Uterus (tissue), 4 donors: ENCODE results near the gene FAM3B. TPM values are rescaled to one million over a fixed set of nuclear protein-coding genes. Genes with fewer than 3 reads are reported as not detected.

ENCODE experiments used
- DNase-seq, 2 donors: peaks; one replicate each; pipeline ENCODE4 v3.0.0-alpha.2; 2019 to 2020
- H3K27ac ChIP-seq, 2 donors: fragments of 200-600 bp; sonication (generic); 1 replicate in 1 of 2; 2 replicates in 1 of 2; pipeline ENCODE4 v1.5.1; 2016 to 2018
- H3K27me3 ChIP-seq, 2 donors: fragments of 200-600 bp; sonication (generic); one replicate each; pipeline ENCODE4 v1.5.1; 2018 to 2019; ENCODE audit warnings: control low read depth in 1 of 2
- H3K36me3 ChIP-seq, 2 donors: fragments of 200-600 bp; sonication (generic); one replicate each; pipeline ENCODE4 v1.5.1; 2019; ENCODE audit warnings: control low read depth in 1 of 2
- H3K4me1 ChIP-seq, 2 donors: fragments of 200-600 bp; sonication (generic); one replicate each; pipeline ENCODE4 v1.5.1; 2018 to 2019; ENCODE audit warnings: control low read depth in 1 of 2
- H3K4me3 ChIP-seq, 2 donors: fragments of 200-600 bp; sonication (generic); 1 replicate in 1 of 2; 2 replicates in 1 of 2; pipeline ENCODE4 v1.5.1; 2018 to 2019; ENCODE audit warnings: mild to moderate bottlenecking in 1 of 2
- H3K9me3 ChIP-seq, 2 donors: fragments of 200-600 bp; sonication (generic); one replicate each; pipeline ENCODE4 v1.5.1; 2019; ENCODE audit warnings: control low read depth in 1 of 2
- POLR2A ChIP-seq, 2 donors: fragments of 450-650 bp; IDR thresholded peaks; one replicate each; pipeline ENCODE4 v1.6.1; 2016; ENCODE audit warnings: antibody characterized with exemption in 2 of 2, mild to moderate bottlenecking in 1 of 2, moderate library complexity in 1 of 2
- intact Hi-C: fragments of 100-400 bp; cut with DNase I; formaldehyde crosslinking; loops from one replicate; pipeline ENCODE4 v1.15.1; 2023; ENCODE audit warnings: low total_unique reads
- total RNA-seq, 4 donors: library from RNA; depleted of rRNA in 3 of 4; stranded (reverse); fragments of >200 nt in 3 of 4; gene quantifications; one replicate each; pipeline versions ENCODE4 v1.1.0 to v1.2.4, GENCODE V29; 2014 to 2023
- TF ChIP-seq, protein P1 (sequence below), 4 experiments: fragments of 200-600 bp in 2 of 4; fragments of 450-650 bp in 2 of 4; sonication (generic) in 2 of 4; IDR thresholded peaks; one replicate each; pipeline ENCODE4 v1.5.1; 2016 to 2019; ENCODE audit warnings: antibody characterized with exemption in 4 of 4, mild to moderate bottlenecking in 2 of 4, moderate library complexity in 1 of 4
- donor health status: DM: yes; HTN: yes; CAD: no.

The FAM3B gene
- total RNA-seq, 4 donors from 2014 or later, result 5.1 TPM; not detected in 3

DNA sequence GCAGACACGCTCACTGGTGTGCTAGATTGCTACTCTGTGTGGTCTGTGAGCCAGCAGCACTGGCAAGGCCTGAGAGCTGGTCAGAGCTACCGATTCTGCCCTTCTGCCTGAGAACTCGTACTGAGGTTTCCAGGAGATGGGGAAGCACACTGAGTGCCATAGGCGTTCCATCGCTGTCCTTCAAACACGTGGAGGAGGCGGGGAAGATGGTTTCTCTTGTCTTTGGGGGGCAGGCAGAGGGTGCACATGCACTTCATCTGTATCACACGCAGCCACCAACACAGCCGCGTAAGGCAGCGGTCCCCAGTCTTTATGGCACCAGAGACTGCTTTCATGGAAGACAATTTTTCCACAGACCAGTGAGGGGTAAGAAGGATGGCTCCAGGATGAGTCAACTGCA is 85.6 kb downstream of the FAM3B start:
- H3K27ac ChIP-seq, result no peak overlapping the region
- no peak overlapping the region for H3K4me3 ChIP-seq
- H3K27me3 ChIP-seq, result no peaks in the 10 kb centered on the region
- H3K4me1 ChIP-seq, result no peaks in the 10 kb centered on the region
- H3K36me3 ChIP-seq, result no peaks in the 10 kb centered on the region
- DNase-seq, result no peak
- TF ChIP-seq, protein P1, sequence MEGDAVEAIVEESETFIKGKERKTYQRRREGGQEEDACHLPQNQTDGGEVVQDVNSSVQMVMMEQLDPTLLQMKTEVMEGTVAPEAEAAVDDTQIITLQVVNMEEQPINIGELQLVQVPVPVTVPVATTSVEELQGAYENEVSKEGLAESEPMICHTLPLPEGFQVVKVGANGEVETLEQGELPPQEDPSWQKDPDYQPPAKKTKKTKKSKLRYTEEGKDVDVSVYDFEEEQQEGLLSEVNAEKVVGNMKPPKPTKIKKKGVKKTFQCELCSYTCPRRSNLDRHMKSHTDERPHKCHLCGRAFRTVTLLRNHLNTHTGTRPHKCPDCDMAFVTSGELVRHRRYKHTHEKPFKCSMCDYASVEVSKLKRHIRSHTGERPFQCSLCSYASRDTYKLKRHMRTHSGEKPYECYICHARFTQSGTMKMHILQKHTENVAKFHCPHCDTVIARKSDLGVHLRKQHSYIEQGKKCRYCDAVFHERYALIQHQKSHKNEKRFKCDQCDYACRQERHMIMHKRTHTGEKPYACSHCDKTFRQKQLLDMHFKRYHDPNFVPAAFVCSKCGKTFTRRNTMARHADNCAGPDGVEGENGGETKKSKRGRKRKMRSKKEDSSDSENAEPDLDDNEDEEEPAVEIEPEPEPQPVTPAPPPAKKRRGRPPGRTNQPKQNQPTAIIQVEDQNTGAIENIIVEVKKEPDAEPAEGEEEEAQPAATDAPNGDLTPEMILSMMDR (IDR thresholded peaks at IDR 0.05), result no peak
- H3K9me3 ChIP-seq, result no peaks in the 10 kb centered on the region
- intact Hi-C loops, result no loop called here

DNA sequence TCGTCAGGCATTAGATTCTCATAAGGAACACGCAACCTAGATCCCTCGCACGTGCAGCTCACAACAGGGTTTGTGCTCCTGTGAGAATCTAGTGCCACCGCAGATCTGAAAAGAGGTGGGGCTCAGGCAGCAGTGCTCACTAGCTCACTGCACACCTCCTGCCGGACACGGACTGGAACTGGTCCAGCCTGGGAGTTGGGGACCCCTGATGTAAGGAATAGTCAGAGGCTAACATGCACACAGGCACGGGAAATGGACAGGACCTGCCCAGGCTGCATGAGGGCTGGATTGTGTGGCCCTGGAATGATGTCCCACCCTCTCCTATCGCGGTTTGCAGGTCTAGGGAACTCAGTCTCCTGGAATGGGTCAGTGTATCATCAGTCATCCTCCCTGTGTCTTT is 86.2 kb downstream of the FAM3B start:
- Histone ChIP-seq H3K4me1 (no peaks in the 10 kb centered on the region), H3K36me3 (no peaks in the 10 kb centered on the region), H3K4me3 (no peak overlapping the region), H3K27me3 (no peaks in the 10 kb centered on the region), H3K9me3 (no peaks in the 10 kb centered on the region), H3K27ac (no peak overlapping the region)
- DNase-seq, result no peak
- TF ChIP-seq, protein P1 (IDR thresholded peaks at IDR 0.05), result no peak
- no peak for TF ChIP-seq POLR2A (IDR thresholded peaks at IDR 0.05)
- intact Hi-C loops, result no loop called here

DNA sequence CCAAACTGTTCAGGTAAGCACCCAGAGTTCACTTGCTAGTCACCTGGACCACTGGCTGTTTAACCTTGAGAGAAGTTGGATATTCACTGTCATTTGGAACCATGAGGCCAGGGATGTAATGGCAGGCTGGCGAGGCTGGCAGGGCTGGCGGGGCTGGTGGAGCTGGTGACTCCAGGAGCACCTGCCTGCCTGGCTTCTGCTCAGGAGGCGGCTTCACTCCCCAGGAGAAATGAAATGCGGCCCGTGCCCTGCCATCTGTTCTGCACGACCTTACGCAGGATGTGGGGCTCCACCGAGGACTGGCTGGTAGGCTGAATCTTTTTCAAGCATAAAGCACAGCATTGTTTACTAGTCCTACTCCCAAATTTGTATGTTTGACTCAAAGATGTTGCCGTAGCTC is 86.7 kb downstream of the FAM3B start:
- H3K4me3 ChIP-seq, result no peak overlapping the region
- H3K9me3 ChIP-seq, result no peaks in the 10 kb centered on the region
- DNase-seq, result no peak
- H3K27me3 ChIP-seq, result no peaks in the 10 kb centered on the region
- no peak for TF ChIP-seq POLR2A (IDR thresholded peaks at IDR 0.05)
- TF ChIP-seq, protein P1 (IDR thresholded peaks at IDR 0.05), result no peak
- intact Hi-C loops, result no loop called here
- no peaks in the 10 kb centered on the region for H3K4me1 ChIP-seq
- H3K27ac ChIP-seq, result no peak overlapping the region
- no peaks in the 10 kb centered on the region for H3K36me3 ChIP-seq

DNA sequence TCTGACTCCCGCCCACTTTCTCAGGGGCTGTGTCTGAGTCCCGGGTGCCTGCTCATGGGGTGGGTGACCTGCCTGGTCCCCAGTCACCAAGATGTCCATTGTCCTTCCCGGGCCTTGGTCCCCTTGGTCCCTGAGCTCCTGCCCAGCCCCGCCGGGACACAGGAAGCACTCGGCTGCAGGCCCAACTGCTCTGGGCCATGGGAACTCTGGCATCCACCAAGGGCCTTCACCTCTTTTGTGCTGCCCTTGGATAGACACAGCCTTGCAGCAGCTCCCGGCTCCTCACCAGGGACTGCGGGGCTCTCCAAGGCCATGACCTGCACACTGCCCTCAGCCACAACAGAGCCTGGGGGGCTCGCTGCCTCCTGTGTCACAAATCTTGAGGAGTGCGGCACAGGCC is 87.4 kb downstream of the FAM3B start:
- no peaks in the 10 kb centered on the region for H3K27me3 ChIP-seq
- no peaks in the 10 kb centered on the region for H3K36me3 ChIP-seq
- DNase-seq, result no peak
- intact Hi-C loops, result no loop called here
- H3K27ac ChIP-seq, result no peak overlapping the region
- H3K9me3 ChIP-seq, result no peaks in the 10 kb centered on the region
- no peaks in the 10 kb centered on the region for H3K4me1 ChIP-seq
- TF ChIP-seq, protein P1 (IDR thresholded peaks at IDR 0.05), result no peak
- no peak for TF ChIP-seq POLR2A (IDR thresholded peaks at IDR 0.05)
- no peak overlapping the region for H3K4me3 ChIP-seq

DNA sequence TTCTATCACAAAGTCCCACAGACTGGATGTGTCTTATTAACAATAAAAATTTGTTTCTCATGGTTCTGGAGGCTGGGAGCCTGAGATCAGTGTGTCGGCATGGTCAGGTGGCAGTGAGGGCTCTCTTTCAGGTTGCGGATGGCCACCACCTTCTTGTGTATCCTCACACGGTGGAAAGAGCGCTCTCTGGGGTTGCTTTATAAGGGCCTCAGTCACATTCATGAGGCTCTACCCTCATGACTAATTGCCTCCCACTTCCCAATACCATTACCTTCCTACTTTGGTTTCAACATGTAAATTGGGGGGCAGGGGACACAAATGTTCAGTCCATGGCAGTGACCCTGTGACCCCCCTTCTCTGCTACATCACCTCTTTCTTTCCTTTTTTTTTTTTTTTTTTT is 88.7 kb downstream of the FAM3B start:
- no peak for DNase-seq
- H3K4me1 ChIP-seq, result no peaks in the 10 kb centered on the region
- H3K36me3 ChIP-seq, result no peaks in the 10 kb centered on the region
- H3K27me3 ChIP-seq, result no peaks in the 10 kb centered on the region
- H3K9me3 ChIP-seq, result no peaks in the 10 kb centered on the region
- intact Hi-C loops, result no loop called here
- no peak for TF ChIP-seq POLR2A (IDR thresholded peaks at IDR 0.05)
- TF ChIP-seq, protein P1 (IDR thresholded peaks at IDR 0.05), result no peak
- no peak overlapping the region for H3K4me3 ChIP-seq
- H3K27ac ChIP-seq, result no peak overlapping the region
